ENCODE measurements around the gene PRXL2A.
"Not testable (repeated sequence)": the region's sequence is repeated elsewhere in the genome, so short reads cannot be mapped to it uniquely, and the experiment has no call there.

PRXL2A gene

DNA sequence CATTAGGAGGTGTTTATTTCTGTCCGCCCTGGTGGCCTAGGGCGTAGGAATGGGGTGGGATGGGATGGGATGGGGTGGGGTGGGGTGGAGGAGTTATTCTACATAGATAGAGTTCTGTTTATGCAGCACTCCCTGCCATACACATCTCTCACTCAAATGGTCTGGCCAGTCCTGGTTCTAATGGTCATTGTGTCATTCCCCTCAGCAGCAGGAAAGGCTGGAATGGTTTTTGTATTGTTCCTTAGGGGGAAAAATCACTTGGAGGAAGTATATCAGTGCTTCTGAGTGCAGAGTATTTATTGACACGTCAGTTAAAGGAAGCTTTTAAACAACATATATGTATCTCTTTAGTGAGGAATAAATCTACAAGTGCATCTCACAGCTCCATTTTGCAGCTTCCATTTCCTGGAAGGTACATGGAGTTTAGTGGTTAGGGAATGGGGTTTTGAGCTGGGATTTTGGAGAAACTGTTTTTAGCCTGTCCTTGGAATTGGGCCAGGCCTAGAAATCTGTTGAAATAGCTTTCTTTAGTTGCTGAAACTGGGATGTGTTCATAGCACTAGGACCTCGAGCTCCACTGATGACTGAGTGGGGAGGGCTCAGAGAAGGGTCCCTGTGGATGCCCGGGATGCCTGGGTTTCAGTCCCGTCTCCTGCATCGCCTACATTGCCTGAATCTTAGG, 54.1 kb downstream of the PRXL2A start:
- FAIRE-seq = no peak

DNA sequence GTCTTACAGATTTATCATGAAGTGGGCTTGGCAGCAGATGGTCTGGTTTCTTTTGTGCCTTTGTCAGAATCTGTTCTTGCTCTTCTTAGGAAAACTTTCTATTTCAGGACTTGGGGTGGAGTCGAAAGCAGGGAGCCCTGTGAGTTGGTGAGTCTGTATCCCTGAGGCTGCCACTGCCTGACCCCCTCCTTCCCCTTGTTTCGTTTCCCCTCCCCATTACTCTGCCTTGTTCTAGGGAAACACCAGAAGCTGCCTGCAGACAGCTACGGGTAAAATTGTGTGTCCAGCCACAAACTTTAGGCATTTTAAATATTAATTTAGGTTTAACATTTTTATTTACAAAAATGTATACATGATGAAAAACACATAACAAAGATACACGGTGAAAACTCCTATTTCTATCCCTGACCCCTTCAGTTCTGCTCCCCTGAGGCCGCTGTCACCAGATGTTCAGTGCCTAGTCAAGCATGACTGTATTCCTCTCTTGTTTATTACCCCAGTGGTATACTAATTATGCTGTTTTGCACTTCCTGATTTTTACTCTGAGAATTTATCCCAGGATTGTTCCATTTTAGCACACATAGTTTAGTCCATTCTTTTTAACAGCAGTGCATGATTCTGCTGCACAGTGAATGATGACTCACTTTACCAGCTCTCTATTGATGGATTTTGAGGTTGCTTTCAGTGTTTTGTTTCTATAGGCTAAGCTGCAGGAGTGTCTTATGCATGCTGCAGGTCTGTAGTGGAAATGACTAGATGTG, 54.8 kb downstream of the PRXL2A start:
- FAIRE-seq = no peak

GRCh38 chr10:80463868-80464267, 55.5 kb downstream of the PRXL2A start:
- FAIRE-seq = no peak

- FAIRE-seq = no peak
Observed at GRCh38 chr10:80464557-80465450, 56.5 kb downstream of the PRXL2A start.

DNA sequence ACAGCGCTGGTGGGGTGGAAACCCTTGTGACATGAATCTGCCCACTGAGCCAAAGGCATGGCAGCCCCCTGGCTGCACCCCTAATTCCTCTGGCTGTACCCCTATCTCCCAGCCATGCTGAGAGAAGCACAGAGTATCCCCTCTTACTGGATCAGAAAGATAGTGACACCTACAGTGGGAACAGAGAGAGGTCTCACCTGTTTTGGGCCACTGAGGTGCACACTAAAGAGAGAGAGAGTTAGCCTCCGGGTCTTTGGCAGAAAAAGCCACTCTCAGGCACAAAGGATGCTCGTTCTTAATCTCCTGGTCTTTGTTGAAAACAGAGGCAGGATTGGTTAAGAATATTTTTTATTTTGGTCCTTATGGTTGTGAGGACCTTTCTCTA, 57.1 kb downstream of the PRXL2A start:
- FAIRE-seq = no peak

DNA sequence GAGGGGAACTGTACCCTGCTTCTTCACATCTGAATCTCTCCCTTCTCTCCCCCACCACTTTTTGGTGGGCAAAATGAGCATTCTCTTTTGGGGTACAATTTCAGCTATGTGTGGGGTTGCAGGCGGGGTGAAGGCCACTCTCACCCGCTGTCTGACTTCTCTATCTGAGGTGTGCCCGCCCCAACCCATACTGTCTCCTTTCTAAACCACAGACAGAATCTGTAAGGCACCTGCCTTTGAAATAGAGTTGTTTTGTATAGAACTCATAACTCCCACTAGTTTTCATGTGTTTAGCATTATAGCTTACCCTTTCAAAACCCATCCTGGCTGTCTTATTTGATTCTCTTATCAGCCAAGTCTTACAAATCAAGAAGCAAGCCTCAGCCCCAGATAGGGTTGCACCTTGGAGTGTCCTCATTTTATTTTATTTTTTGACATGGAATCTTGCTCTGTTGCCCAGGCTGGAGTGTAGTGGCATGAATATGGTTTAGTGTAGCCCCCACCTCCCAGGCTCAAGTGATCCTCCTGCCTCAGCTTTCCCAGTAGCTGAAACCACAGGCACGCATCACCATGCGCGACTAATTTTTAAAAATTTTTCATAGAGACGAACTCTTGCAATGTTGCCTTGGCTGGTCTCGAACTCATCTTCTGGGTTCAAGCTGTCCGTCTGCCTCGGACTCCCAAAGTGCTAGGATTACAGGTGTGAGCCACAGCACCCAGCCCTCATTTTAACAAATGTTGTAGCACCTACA, 57.7 kb downstream of the PRXL2A start:
- no peak for FAIRE-seq

DNA sequence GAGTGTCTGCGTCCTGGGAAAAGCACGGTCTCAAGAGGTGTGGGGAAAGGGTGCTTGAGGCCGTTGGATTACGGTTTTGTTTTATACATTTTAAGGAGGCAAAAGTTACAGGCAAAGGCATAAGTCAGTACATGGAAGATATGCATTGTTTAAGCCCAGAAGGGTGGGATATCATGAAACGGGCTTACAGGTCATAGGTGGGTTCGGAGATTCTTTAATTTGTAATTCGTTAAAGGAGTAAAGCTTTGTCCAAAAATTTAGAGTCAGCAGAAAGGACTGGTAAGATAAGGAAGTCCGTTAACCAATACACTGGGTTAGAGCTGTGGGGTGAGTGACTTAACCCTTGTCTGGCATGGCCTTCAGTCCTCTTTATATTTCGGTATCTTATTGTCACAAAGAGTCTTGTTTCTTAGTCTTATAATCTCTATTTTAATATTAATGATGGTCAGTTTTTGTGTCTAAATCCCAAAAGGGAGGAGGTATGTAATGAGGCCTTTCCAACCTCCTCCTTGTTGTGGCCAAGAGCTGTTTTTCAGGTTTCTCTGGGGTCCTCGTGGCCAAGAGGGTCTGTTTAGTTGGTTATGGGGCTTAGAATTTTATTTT, 58.5 kb downstream of the PRXL2A start:
- no peak for FAIRE-seq

DNA sequence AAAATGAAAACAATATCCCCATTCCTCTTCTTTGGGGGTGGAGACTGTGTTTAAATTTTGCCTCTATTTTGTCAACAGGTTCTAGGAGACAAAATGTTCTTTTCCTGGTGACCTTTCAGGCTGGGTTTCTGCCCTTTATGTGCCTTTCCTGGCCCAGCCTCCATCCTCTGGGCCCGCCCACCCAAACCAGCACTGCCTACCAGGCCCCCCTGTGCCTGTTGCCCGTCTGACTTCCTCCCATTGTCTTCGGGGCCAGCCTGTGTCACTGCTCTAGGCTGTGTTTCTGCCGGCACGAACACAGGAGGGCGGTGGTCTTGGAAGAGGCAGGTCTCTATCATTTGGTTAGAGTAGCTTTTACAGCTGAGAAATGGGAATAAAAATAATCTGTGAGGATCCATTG, 59.7 kb downstream of the PRXL2A start:
- FAIRE-seq = no peak

GRCh38 chr10:80468806-80469421, 60.6 kb downstream of the PRXL2A start:
- no peak for FAIRE-seq

GRCh38 chr10:80470266-80470665, 61.9 kb downstream of the PRXL2A start:
- FAIRE-seq = no peak

DNA sequence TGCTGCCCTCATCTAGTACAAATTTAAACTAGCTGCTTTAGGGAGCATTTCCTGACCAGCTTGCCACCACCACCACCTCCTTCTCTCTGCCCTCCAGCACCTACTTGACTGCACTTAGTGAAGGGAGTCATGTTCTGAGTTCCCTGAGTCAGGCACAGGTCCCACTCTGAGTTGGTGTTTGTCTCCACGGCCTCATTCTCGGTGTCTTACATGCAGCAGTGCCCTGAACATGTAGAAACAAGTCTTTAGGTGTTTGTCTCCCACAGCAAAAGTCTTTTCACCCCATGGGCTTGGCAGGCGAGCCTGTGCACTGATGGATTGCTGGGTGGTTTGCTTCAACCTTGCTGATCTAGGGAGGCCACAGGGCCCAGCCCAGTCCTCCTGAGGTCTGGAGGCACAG, 62.6 kb downstream of the PRXL2A start:
- no peak for FAIRE-seq

GRCh38 chr10:80471715-80472233, 63.4 kb downstream of the PRXL2A start:
- FAIRE-seq = no peak

DNA sequence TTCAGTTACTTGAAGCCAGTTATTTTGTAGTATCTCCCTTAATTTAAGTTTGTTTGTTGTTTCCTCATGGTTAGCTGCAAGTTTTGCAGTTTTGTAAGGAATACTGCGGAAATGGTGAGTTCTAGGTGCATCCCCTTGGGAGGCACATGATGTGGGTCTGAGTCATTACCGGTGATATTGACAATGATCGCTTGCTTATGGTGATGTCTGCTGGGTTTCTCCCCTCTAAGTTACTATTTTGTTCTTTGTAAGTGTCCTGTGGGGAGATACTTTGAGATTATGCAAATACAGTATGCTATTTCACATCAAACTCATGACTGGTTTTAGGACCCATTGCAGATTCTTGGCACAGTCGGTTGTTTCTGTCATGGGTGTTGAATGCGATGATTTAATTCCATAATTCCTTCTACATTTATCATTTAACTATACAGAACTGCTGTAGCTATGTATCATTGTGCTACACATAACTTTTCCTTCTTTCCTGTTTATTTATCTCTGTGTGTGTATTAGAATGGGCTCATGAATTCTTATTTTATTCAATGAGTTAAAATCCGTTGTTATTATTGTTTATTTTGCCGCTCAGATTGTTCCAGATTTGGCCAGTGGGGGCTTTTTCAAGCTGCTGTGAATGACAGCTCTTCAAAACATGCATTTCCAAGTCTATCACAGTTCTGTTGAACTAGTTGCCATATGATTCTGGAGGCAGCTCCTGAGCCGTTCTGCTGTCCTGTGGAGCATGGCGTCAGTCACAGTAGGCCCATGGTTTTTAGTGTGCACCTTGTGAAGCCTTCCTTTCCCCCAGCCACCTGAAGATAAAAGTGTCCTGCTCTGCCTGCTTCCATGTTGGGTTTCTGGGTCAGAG, 64.1 kb downstream of the PRXL2A start:
- no peak for FAIRE-seq

DNA sequence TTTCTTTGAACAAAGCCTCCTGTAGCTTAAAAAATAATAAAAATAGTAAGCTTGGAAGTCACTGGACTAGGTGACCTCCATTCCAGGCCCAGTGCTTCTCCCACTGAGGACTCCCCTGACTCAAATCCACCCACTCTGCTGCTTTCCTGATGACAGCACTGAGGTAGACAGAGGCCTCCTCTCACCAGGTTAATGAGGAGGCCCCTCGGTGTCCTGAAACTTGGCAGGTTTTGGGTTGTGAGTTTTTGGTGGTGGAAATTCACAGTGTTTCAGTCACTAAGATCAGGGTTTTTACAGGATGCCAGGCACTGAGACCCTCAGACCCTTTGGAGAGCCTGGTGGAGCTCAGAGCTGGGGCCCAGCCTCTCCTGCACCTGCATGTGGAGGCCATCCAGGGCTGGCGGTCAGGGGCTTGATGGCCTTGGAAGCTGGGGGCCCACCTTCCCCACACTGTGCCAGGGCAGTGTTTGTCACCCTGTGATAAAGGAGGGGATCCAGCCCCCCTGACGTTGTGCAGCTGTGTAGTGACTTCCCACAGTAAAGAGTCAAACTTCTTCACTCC, 64.8 kb downstream of the PRXL2A start:
- no peak for FAIRE-seq

- FAIRE-seq = no peak
Observed at GRCh38 chr10:80473692-80474596, 65.6 kb downstream of the PRXL2A start.

GRCh38 chr10:80474597-80474910, 66.2 kb downstream of the PRXL2A start:
- no peak for FAIRE-seq

DNA sequence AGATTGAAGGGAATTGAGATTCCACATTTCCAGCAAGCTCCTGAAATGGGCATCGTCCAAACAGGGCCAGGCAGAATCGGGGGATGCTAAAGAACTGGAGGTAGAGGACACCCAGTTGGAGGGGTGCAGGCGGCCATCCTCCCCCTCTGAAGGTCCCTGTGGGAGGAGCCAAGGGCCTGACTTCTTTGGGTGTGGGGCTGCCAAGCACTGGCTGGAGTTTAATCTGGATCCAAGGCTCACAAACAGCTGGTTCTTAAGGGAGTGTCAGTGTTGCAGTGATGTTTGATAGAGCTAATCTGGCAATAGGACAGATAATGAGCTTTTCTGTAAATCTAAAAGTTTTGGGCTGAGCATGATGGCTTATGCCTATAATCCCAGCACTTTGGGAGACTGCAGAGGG, 66.6 kb downstream of the PRXL2A start:
- no peak for FAIRE-seq

DNA sequence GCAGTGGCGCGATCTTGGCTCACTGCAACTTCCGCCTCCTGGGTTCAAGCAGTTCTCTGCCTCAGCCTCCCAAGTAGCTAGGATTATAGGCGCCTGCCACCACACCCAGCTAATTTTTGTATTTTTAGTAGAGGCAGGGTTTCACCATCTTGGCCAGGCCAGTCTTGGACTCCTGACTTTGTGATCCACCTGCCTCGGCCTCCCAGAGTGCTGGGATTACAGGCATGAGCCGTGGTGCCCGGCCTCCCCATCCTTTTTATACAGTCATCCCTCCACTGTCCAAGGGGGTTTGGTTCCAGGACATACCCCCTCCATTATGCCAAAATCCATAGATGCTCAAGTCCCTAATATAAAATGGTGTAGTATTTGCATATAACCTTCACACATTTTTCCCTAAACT, 67.3 kb downstream of the PRXL2A start:
- not testable (repeated sequence) for FAIRE-seq

GRCh38 chr10:80476685-80477084, 68.3 kb downstream of the PRXL2A start:
- no peak for FAIRE-seq
